ENCODE measurements around the gene ITGB7.

Gene ITGB7

DNA sequence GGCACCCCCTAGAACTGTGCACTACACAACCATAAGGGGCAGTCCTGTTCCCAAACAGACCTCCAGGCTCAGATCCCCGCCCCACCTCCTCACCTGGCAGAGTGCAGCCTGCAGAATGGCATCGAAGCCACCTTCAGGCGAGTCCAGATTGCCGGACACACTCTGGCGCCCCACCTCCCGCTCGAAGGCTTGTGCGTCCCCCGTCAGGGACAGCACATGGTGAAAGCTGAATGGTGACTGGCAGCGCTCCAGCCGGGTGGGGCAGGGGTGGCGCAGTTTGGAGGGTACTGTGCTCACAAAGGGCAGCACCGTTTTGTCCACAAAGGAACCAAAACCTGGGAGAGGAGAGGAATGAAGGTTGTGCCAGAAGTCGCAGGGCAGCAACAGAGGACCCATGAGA, 10.6 kb downstream of the ITGB7 start:
- DNase-seq (ENCODE audit: low read depth, low spot score): no peak

DNA sequence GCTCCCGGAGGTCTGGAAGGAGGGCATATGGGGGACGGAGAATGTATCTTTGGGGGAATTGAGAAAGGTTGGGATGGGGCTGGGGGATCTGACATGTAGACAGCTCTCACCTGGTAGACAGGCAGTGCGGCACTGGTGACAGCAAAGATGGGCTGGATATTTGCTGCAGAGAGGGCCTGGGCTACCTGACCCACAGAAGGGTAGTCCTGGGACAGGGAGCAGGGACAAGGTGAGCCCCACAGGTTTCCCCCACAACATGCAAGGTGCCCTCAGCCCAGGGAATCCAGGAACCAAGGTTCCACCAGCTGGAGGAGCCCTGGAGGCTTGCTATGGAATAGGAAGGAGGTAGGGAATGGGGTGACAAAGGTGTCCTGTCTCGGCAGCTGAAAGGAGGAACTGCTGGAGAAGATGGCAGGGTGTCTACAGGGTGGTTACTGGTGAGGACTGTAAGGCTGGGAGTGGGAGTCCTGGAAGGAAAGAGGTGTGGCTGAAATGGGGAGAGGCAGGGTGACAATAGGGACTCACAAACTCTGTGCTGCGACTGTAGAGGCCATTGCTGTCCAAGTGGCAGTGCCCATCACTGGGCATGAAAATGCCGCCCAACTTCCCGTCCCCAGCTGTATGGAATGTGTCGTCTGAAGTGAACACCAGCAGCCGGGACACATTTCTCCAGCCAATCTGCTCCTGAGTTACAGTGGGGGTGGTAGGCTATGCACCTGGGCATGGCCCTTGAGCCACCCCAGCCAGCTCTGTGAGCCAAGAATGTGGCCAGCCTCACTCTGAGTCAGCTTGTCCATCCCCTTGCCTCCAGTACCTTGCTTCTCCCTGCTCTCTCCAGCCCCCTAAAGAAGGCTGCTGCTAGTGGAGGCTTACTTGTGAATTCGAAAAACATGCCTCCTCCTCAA, 11.3 kb downstream of the ITGB7 start:
- no peak for DNase-seq (ENCODE audit: low read depth, low spot score)

DNA sequence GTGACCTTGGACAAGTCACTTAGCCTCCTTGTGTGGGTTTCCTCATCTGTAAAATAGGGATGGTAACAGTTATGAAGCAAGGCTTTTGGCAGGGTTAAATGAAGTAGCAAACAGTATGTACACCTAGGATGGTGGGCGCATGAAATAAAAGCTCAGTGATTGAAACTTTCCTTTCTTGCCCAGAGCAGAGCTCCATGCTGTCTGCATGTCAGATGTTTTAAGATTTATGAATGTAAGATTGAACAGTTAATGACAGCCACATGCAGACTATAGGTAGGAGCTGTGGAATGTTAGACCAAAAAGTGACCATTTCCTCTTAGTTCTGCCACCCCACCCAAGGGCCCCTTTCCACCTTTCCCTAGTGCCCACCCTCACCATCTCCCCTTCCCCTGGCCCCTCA, 12.1 kb downstream of the ITGB7 start:
- DNase-seq (ENCODE audit: low read depth, low spot score): no peak

DNA sequence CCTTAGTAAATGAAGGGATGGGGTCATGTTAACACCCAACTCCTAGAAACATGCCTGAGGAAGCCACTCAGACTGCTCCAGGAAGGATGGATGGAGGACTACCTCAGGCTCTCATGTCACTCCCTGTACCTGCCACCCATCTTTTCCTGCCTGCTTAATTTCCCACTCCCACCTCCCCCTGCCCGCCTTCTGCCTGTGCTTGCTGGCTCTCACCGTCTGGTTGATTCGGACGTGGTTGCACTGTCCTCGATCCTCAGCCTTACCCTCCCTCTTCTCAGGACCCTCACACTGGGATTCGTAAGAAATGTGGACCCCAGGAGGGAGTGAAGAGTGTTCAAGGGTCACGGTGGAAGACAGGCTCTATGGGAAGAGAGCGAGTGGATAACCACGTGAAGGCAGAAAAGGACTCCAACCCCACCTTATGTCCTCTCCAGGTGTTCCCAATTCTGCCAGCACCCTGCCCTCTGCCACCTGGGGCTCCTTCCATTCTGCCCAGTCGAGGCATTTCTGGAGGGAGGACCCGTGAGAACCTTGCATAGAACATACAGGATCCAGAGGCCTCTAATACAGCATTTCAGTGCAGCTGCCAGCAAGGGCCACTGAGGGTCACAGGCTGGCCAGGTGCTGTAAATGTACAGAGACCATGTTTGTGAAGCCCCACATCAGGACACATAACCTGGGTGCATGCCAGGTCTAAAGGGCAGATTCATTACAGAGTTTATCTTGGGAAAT, 12.9 kb downstream of the ITGB7 start:
- DNase-seq (ENCODE audit: low read depth, low spot score): no peak

DNA sequence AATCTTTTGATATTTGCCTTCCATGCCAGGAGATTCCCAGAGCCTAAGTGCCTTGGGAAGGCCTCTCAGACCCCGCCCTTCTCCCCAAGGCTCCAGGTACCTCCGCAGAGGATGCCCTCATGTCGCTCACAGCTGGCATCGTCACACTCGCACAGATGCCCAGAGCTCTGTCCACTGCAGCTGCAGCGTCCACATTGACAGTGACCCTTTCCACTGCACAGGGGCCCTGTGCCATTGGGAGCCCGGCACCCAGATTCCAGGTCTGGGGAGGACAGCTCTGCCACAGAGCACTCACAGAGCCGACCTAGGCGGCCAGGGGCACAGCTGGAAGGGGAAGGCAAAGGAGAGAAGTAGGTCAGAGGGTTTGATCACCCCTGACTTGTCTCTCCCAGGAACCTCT, 14.0 kb downstream of the ITGB7 start:
- DNase-seq (ENCODE audit: low read depth, low spot score): no peak

DNA sequence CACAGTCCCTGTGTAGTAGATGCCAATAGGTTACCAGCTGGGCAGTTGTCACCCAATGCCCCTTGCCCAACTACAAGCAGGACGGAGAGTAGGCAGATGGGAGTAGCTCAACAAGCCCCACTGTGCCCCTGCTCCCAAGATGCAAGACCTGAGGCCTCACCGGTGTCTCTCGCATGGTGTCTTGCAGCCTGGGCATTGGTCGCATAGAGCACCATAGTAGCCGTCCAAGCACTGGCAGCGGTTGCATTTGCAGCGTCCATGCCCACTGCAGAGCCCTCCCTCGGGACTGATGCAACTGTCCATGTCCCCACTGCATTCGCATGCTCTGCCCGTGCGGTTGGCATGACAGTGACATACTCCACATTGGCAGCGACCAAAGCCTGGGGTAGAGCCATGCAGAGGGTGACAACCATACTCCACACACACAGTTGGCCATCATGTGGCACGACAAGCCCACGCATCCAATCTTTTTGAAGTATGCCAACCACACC, 14.5 kb downstream of the ITGB7 start:
- no peak for DNase-seq (ENCODE audit: low read depth, low spot score)

DNA sequence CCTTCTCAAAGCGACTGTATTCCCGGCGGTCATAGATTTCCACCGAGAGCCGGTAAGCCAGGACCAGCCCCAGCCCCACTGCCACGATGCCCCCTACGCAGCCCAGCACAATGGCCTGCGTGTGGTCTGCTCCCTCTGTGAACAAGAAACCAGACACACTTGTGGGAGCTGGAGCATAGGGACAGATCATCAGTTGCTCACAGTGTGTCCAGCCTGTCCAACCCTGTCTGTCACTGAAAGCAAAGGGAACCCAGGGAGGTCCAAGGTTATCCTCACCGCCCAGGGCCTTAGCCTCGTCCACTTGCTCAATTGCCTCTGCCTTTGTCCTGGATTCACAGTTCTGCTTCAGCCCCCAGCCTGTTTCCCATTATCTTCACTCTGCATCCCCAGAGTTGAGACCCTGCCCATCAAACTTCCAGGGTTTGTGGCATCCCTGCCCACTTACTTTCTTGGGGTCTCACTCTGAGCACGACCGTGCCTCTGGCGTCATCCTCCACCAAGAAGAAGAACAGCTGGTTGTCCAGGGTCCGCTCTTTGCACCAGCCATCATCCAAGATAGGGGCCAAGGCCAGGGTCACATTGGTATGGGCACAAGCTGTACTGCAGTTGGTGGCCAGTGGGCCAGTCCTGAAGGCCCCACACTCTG, 15.0 kb downstream of the ITGB7 start:
- no peak for DNase-seq (ENCODE audit: low read depth, low spot score)

DNA sequence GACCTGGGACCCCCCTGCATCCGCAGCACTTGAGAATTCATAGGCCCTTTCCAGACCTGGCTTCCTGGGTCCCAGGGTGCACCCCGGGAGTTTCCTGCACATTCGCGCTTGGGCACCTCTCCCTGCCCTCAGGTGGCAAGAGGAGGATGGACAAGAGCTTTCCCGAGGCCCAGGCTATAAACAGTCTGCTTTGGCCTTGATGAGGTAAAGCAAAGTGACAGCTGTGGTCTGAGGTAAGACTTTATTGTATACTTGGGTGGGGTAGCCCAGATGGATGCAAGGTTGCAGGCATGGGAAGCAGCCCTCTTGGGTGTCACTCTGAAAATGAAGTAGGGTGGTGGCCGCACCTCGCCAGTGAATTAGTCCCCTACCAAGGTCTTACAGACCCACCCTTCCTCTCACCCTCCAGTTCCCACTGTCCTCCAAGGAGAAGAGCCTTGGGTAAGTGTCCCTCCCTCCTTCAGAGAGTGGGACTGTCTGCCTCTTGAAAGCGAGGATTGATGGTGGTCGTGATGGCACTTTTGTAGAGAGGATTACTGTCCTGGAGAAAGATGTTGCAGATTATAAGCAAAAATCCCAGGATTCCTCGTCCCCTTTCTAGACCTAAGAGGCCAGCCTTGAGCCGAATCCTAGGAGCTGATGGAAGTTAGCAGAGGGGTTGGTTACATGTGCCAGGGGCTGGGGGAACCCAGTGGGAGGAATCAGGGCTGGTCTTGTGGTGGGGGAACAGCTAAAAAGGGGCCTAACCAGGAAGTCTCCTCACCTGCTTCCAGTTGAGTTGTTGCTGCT, 15.8 kb downstream of the ITGB7 start:
- no peak for DNase-seq (ENCODE audit: low read depth, low spot score)

DNA sequence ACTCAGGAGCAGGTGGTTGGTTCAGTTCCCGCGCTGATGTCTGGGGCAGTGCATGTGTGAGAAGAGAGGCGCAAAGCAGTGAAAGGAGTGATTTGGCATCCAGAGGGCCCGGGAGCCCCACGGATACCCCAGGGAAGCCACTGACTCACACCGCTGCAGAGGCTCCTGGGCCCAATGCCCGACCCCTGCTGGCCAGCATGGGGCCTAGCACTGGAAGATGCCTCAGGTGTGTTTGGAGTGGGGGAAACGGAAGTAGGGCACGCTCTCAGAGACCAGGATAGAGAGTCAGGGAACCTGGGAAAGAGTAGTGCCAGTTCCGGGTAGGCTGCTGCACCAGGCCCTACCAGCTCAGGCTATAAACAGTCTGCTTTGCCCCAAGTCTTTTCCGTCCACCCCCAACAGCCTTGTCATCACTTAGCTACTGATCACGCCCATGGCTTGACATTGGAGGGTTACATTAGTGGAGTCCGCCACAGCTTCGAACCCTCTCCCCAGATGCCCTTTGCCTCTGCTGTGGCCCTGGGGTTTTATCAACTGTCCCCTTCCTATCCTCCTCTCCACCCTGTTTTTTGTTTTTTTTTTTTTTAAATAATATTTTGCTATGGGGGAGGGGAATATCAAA, 16.8 kb downstream of the ITGB7 start:
- peak; percentile 15 for DNase-seq (ENCODE audit: low read depth, low spot score)

DNA sequence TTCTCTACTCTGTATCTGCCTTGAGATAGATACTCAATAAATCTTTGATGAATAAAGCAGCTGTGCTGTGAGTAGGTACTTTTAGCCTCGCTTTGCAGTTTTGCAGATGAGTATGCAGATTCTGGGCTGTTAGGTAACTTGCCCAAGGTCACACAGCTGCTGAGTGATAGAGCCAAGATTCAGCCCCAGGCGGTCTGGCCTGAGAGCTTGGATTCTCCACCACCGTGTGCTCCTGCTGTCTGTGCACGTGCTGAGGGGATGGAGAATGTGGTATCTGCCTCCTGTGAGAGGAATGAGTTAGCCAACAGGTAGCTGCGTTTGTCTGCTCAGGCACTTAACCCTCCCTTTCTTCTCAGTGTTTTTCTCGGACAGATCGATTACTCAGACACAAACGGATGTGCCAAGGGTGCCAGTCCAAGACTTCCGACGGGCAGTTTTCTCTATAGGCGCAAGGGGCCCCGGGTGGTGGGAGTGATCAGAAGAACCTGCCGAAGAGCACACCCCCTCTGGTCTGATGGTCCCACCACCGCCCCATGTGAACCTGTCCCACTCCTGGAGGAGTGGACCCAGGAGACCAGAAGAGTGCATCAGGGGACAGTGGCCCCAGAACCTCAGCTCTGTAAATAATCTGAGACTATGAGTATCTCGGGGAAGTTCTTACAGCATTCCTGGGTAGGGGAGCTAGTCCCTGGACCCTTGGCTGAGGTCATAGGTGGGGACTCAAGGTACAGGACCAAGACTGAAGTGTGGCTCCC, 19.7 kb downstream of the ITGB7 start:
- DNase-seq (ENCODE audit: low read depth, low spot score): no peak

DNA sequence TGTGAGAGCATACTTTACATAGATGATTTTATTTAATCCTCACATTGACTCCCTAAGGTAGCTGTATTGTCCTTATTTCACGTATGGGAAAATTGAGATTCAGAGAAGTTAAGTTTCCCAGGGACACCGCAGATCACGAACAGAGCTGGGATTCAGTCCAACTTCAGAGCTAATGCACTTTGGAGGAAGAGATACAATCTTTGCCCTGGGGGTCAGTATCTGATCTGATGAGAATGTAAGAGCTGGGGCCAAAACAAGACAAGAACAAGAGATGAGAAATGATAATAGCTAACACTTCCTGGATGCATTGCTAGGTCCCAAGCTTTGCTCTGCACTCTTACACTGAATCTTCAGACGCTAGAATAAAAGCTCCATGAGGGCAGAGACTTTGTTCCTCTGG, 20.3 kb downstream of the ITGB7 start:
- no peak for DNase-seq (ENCODE audit: low read depth, low spot score)

DNA sequence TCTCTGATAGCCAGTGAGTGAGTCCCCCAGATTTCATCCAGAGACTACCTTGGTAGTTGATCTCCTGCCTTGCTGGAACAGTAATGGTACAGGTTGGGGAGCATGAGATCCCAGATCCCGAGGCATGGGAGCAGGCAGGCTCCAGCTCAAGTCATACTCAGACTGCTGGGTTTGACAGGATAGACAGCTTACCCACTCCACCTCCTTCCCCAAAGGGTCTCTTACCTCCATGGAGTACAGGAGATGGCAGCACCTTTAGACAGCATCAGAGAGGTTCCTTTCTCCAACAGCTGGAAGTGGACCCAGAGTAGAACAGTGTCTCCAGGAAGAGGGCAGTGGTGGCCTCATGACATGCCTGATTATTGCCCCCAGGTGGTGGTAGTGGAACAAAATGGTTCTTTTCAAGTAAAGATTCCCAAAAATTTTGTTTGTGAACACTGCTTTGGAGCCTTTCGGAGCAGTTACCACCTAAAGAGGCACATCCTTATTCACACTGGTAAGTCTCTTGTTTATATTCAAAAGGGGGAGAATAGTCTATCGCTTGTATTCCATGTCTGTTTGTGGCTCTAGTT, 21.4 kb downstream of the ITGB7 start:
- no peak for DNase-seq (ENCODE audit: low read depth, low spot score)

DNA sequence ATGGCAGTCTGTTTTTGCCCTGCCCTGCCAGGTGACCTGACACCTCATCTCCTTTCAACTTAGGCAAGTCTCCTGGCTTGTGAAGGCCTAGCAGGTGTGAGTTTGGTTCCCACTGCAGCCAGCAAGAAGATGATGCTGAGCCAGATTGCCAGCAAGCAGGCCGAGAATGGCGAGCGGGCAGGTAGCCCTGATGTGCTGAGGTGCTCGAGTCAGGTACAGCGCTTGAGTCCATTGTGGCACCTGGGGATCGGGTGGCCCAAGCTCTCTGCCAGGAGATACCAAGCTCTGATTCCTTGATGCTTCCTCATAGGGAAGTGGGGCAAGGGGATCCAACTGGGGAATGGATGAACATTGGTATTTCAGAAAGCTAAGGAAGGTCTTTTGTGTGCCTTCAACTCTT, 22.2 kb downstream of the ITGB7 start:
- no peak for DNase-seq (ENCODE audit: low read depth, low spot score)

DNA sequence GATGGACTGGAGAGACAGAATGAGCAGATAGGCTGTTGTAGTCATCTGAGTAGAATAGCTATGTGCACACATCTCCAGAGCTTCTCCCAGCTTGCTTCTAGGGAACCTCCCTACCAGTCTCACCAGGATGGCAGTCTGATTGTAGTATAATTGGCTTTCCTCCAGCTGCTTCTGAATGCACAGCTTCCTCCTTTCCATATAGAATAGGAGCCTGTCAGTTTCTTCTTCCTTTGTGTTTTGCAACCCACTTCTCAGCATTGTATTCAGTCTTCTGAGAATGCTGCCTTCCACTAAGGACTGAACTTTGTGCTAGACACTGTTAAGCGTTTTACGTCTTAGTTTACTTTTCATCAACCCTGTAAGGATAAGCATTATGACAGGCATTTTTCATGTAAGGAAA, 24.1 kb downstream of the ITGB7 start:
- no peak for DNase-seq (ENCODE audit: low read depth, low spot score)

DNA sequence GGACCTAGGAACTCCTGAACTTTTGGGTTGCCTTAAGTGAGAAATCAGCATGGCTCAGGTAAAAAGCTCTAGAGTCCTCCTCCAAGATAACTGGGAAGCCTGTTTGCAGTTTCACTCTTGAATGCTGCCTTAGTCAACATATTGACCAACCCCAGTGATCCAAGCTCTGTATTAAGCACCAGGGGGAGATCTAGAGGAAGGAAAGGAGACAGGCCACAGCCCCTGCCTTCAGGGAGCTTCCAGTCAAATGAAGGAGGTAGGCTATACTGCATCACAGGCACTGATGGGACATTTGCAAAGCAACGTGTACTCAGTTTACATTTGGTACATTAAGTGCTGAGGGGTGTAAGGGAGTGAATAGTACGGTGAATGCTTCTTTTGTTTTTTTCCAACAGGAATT, 25.1 kb downstream of the ITGB7 start:
- no peak for DNase-seq (ENCODE audit: low read depth, low spot score)

DNA sequence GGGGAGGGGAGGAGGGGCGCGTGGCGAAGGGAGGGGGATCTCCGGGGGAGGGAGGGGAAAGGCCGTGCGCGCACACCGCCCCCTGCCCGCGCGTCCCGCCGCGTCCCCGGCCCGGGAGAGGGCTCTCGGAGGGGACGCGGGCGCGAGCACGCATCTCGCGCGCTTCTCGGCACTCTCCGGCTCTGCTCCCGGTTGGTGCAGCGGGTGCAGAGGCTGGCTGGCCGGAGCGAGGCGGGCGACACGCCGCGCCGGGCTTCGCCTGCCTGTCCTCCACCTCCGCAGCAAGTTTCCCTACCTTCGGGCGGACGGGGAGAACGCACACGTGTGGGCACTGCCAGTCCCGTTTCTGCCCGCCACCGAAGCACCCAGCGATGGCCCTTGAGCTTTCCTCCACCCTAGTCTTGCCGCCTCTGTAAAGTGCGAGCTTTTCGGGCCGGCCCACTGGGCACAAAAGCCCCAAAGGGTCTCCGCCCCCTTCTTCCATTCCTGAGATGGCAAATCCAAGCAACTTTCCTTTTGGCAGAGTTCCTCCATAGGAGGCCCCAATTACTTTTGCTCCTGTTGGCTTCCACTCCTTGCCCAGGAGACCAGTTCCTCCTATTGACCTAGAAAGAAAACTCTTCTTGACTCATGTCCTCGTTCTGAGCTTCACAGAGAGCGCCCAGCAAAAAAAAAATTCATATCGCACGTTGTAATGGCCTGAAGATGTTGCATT, 26.0 kb downstream of the ITGB7 start:
- no peak for DNase-seq (ENCODE audit: low read depth, low spot score)

DNA sequence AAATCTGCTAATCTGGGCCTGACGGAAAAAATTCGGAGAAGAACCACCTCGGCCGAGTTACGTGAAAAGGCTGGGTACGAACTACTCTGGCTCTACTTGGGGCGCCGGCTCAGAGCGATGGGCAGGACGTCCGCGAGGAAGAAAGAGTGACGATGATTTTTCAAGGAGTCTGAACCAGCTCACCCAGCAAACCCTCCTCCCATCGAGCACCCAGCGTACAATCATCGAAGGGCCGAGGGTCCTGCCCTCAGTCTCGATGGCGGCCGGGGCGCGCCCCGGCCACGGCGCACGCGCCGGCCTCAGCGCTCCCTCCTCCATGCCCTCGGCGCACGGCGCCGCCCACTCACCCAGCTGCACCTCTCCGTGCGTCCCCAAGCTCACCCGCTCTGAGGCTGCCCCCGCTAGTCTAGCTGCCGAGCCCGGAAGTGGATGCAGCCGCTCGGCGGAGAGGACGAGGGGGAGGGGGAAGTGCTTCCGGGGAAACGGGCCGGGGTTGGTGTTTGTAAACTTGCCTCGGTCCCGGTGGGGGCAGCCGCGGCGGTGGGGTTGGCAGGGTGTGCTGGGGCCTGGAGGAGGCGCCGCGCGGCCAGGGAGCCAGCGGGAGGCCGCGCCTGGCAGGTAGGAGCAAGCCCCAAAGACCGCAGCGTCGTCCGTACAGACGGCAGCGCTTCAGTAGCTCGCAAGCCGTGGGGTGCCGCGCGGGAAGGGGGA, 26.7 kb downstream of the ITGB7 start, which contains the start of the genes CSAD and ZNF740:
Gene CSAD, minus strand, starts transcription at position 706 of the 711 bp plus-strand sequence. CDS start 7,455 bp downstream, outside the sequence.
Gene ZNF740, plus strand, starts transcription at position 503 of the 711 bp plus-strand sequence. CDS start 1,262 bp downstream, outside the sequence.
- peak; percentile 94 for DNase-seq (ENCODE audit: low read depth, low spot score)

DNA sequence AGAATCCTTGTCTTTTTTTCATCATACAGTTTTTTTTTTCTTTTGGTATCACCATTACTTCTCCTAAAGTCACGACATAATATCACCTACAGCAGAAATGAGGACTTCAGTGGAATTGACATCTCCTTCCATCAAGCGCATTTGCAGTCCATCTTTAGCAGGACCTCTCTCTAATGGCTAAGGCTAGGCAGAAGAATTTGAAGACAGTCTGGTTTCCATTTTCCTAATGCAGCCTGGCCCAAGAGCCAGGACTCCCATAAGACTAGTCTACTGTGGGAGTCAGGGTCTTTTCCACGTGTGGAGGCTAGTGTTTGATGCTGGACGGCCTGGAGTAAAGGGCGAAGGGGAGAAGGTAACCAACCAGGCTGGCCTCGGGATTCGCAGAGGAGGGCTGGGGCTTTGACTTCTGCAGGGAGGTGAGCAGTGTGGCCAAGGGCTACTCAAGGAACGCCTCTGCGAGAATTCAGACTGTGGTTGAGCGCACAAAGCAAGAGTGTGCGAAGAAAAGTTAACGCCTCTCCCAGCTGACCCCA, 27.3 kb downstream of the ITGB7 start:
- DNase-seq (ENCODE audit: low read depth, low spot score): no peak

All from activated CD4-positive, CD25-positive, alpha-beta regulatory T cell treated with anti-CD3 and anti-CD28 coated beads, Interleukin-2, amount 50 U/mL, for 16 hours (primary cell).